Measurements from ENCODE around the gene PSMD2. TPM values are rescaled to one million over a fixed set of nuclear protein-coding genes. Genes with fewer than 3 reads are reported as not detected.

The PSMD2 gene
- total and polyA plus RNA-seq, 4 donors = 78.7 to 222 (median 166) TPM

DNA sequence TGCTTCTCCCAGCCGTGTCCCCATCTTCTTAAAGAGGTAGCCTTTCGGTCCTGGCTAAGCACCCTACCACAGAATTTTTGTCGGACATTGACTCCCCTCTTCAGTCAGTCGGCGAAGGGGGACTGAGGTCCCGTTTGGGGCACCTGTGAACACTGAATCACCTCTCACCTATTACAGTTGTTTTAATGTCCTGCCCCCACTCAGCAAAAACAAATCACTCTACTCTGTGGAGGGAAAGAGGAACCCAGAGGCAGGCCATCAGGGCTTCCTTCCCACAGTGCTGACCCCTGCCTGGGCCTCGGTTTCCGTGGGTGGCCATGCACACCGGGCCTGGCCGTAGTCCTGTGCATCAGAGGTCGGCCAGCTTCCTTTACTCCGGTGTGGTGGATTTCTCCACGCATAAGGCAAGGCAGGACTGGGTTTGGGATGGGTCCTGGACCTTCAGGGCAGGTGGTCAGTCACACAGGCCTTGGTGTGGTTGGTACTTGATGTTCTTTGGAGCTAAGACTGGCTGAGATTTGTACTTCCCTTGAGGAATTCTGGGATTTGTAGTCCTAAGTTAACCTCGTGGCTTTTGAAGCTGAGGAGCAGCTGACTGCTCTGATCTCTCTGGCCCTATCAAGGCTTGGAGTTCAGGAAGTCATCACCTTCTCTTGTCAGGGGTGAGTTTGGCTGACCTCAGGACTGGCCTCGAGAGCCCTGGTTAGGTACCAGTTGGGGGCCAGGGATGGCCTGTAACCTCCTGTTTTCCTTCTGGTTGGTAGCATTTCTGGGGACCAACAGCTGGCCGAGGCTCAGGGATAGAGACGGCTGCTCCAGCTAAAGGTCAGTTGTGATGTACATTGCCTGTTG, 37.7 kb downstream of the PSMD2 start:
- peaks cover 7 to 29% (median 25%) of the 10 kb centered on the region in 4 donors for H3K36me3 ChIP-seq (ENCODE audit: control insufficient read depth in 4 of 4, insufficient read depth in 4 of 4, low read length in 4 of 4)
- 21 to 23% methylated on average over 17 of the region's 17 CpGs for WGBS, 2 donors
- H3K4me1 ChIP-seq (ENCODE audit: control insufficient read depth in 5 of 5, insufficient read depth in 5 of 5, low read length in 5 of 5) = peaks cover 3 to 32% (median 17%) of the 10 kb centered on the region in 5 donors
- no peak for TF ChIP-seq CTCF (IDR thresholded peaks at IDR 0.05; ENCODE audit: control extremely low read depth, extremely low read depth)
- H3K27me3 ChIP-seq (ENCODE audit: control insufficient read depth in 3 of 3, insufficient read depth in 3 of 3, low read length in 2 of 3) = no peaks in the 10 kb centered on the region
- H3K4me3 ChIP-seq = peak overlapping the region; percentile 62
- H3K9ac ChIP-seq (ENCODE audit: insufficient read depth in 1 of 2, low read length in 2 of 2) = peak overlapping the region; percentile 66 to 82
- H3K9me3 ChIP-seq (ENCODE audit: control insufficient read depth in 4 of 4, insufficient read depth in 3 of 4, low read length in 3 of 4) = no peaks in the 10 kb centered on the region
- DNase-seq = peak in 2 of 3 donors; percentile 59 to 68
- no peak for ATAC-seq (ENCODE audit: insufficient read depth, low FRiP score)
- peak overlapping the region; percentile 88 to 96 for H3K27ac ChIP-seq (ENCODE audit: low read depth in 1 of 2, low read length in 1 of 2)

- no peak for TF ChIP-seq CTCF (IDR thresholded peaks at IDR 0.05; ENCODE audit: control extremely low read depth, extremely low read depth)
- 75 to 85% methylated on average over 6 of the region's 6 CpGs for WGBS, 2 donors
- H3K4me3 ChIP-seq = peak within 1 kb of the TSS; percentile 62
- no peaks in the 10 kb centered on the region for H3K9me3 ChIP-seq (ENCODE audit: control insufficient read depth in 4 of 4, insufficient read depth in 3 of 4, low read length in 3 of 4)
- H3K9ac ChIP-seq (ENCODE audit: insufficient read depth in 1 of 2, low read length in 2 of 2) = peak within 1 kb of the TSS; percentile 66 to 82
- no peak for ATAC-seq (ENCODE audit: insufficient read depth, low FRiP score)
- peaks cover 4 to 27% (median 20%) of the 10 kb centered on the region in 4 donors for H3K36me3 ChIP-seq (ENCODE audit: control insufficient read depth in 4 of 4, insufficient read depth in 4 of 4, low read length in 4 of 4)
- peak in 1 of 3 donors; percentile 42 for DNase-seq
- H3K27me3 ChIP-seq (ENCODE audit: control insufficient read depth in 3 of 3, insufficient read depth in 3 of 3, low read length in 2 of 3) = no peaks in the 10 kb centered on the region
- H3K27ac ChIP-seq (ENCODE audit: low read depth in 1 of 2, low read length in 1 of 2) = peak within 1 kb of the TSS; percentile 88 to 96
- H3K4me1 ChIP-seq (ENCODE audit: control insufficient read depth in 5 of 5, insufficient read depth in 5 of 5, low read length in 5 of 5) = peaks cover 3 to 30% (median 17%) of the 10 kb centered on the region in 5 donors
Observed at GRCh38 chr3:184337399-184337714, 38.3 kb downstream of the PSMD2 start, which contains the start of gene FAM131A. Gene FAM131A (plus strand): TSS chr3:184337600. CDS start chr3:184337631, 31 bp downstream.

DNA sequence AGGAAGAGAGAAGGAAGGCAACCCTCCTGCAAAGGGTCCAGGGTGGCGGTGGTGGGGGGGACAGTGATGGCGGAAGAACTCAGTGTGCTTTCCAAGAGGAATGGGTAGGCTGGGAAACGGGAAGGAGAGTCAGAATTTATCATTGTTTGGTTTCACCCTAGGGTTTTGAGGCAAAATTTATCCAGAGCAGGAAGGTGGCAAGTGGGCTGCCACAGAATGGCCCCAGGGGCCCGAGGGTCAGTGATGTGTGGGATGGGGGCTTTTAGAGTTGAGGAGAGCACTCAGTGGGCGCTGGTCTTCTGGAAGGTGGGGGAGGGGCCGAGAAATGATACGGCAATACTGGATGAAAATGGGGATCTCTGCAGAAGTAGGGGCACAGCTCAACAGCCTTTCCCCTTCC, 38.9 kb downstream of the PSMD2 start:
- peak overlapping the region; percentile 43 to 88 for H3K27ac ChIP-seq (ENCODE audit: low read depth in 1 of 2, low read length in 1 of 2)
- no peak overlapping the region for H3K9ac ChIP-seq (ENCODE audit: insufficient read depth in 1 of 2, low read length in 2 of 2)
- H3K9me3 ChIP-seq (ENCODE audit: control insufficient read depth in 4 of 4, insufficient read depth in 3 of 4, low read length in 3 of 4) = no peaks in the 10 kb centered on the region
- H3K27me3 ChIP-seq (ENCODE audit: control insufficient read depth in 3 of 3, insufficient read depth in 3 of 3, low read length in 2 of 3) = no peaks in the 10 kb centered on the region
- H3K36me3 ChIP-seq (ENCODE audit: control insufficient read depth in 4 of 4, insufficient read depth in 4 of 4, low read length in 4 of 4) = peaks cover 7 to 25% (median 20%) of the 10 kb centered on the region in 4 donors
- DNase-seq = no peak
- H3K4me3 ChIP-seq = no peak overlapping the region
- no peak for ATAC-seq (ENCODE audit: insufficient read depth, low FRiP score)
- H3K4me1 ChIP-seq (ENCODE audit: control insufficient read depth in 5 of 5, insufficient read depth in 5 of 5, low read length in 5 of 5) = peaks cover 3 to 30% (median 17%) of the 10 kb centered on the region in 5 donors
- no peak for TF ChIP-seq CTCF (IDR thresholded peaks at IDR 0.05; ENCODE audit: control extremely low read depth, extremely low read depth)
- 76 to 87% methylated on average over 7 of the region's 7 CpGs for WGBS, 2 donors
